HG03342 (cell line): Measurements from ENCODE around the gene ELP1.
"Not testable (repeated sequence)": the region's sequence is repeated elsewhere in the genome, so short reads cannot be mapped to it uniquely, and the experiment has no call there.

ENCODE experiments used
- ATAC-seq: cut with Tn5 transposase; IDR thresholded peaks from one replicate; pipeline ENCODE4 v1.9.1; 2021; ENCODE audit warnings: mild to moderate bottlenecking, moderate library complexity; ENCODE audit not compliant: unreplicated experiment

The ELP1 gene, protein sequence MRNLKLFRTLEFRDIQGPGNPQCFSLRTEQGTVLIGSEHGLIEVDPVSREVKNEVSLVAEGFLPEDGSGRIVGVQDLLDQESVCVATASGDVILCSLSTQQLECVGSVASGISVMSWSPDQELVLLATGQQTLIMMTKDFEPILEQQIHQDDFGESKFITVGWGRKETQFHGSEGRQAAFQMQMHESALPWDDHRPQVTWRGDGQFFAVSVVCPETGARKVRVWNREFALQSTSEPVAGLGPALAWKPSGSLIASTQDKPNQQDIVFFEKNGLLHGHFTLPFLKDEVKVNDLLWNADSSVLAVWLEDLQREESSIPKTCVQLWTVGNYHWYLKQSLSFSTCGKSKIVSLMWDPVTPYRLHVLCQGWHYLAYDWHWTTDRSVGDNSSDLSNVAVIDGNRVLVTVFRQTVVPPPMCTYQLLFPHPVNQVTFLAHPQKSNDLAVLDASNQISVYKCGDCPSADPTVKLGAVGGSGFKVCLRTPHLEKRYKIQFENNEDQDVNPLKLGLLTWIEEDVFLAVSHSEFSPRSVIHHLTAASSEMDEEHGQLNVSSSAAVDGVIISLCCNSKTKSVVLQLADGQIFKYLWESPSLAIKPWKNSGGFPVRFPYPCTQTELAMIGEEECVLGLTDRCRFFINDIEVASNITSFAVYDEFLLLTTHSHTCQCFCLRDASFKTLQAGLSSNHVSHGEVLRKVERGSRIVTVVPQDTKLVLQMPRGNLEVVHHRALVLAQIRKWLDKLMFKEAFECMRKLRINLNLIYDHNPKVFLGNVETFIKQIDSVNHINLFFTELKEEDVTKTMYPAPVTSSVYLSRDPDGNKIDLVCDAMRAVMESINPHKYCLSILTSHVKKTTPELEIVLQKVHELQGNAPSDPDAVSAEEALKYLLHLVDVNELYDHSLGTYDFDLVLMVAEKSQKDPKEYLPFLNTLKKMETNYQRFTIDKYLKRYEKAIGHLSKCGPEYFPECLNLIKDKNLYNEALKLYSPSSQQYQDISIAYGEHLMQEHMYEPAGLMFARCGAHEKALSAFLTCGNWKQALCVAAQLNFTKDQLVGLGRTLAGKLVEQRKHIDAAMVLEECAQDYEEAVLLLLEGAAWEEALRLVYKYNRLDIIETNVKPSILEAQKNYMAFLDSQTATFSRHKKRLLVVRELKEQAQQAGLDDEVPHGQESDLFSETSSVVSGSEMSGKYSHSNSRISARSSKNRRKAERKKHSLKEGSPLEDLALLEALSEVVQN (N-terminal part only)

DNA sequence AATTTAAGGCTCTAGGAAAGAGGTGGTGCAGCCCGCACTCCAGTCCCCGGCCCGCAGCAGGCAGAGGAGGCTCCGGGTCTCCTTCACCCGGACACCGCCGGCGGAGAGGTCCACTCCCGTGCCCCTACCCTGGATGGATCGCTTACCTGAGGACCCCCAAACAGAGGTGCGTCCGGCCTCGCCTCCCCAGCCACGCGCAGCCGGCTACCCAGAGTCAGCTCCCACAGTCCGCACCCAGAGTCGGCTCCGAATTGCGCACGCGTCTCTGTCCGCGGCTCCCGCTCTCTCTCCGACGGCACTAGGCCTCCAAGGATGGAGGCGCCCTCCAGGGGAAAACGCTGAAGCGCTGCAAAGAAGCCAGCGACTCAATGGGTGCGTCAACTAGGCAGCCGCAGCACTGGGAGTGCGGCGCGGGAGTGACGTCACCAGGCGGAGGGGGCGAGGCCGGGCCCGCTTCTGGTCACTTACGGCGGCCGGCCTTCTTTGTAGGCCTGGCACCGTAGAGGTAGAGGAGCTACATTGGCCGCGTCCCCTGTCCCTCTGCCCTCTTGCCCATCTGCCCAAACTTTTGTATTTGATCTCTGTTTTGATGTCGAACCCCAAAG, at the start of gene ELP1:
Gene ELP1 (minus strand): TSS at position 407 of the 605 bp plus-strand sequence. CDS start 2,978 bp downstream, outside the sequence.
- ATAC-seq = peak; percentile 84

DNA sequence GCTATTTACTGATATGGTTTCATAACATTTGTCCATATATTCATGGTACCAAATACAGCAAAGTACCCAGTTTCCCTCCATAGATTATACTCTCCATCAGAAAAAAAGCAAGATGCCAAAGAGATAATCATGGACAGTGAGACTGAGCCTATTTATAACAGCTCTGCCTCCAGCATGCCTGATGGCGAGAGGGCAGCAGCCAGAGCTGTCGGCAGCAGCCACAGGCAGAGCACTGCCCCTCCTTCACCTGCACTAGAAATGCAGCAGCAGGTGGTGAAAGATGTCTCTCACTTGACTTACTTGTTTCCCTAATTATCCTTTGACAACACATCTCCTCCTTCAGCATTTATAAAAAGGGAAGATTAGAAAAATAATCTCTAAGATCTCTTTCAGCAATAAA, 47.0 kb upstream of the ELP1 start:
- no peak for ATAC-seq

DNA sequence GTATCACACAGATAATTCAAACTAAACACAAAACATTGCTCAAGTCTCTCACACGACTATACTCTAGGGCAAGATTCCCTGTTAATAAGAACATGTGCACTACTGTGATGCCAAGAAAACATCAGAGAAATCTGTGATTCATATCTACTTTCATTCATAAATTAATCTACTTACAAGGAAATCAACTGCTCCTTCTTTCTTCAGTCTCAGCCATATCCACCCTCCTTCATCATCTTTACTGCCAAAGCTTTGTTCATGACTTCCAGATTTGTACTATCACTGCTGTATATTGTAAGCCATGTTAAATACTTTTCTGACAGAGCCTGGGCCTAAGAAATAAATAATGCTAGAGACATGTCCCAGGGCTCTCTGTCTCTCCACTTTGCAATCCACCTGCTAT, 44.3 kb upstream of the ELP1 start:
- ATAC-seq = no peak

DNA sequence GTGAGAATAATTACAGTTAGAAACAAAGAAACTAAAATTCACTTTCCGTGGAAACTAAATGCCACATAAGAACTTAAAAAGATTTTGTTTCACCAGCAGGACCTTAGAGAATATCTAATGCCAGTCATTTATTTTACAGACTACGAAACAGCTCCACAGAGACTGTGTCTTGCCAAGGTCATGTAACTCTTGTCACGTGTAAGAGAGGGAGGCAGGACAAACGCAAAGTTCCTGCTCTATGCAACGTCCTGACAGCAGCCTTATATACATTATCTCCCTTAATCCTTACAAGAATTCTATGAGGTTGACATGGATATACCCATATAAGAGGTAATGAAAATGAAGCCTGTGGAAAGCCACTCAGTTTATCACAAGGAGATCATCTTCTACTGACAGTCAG, 40.0 kb upstream of the ELP1 start:
- no peak for ATAC-seq

DNA sequence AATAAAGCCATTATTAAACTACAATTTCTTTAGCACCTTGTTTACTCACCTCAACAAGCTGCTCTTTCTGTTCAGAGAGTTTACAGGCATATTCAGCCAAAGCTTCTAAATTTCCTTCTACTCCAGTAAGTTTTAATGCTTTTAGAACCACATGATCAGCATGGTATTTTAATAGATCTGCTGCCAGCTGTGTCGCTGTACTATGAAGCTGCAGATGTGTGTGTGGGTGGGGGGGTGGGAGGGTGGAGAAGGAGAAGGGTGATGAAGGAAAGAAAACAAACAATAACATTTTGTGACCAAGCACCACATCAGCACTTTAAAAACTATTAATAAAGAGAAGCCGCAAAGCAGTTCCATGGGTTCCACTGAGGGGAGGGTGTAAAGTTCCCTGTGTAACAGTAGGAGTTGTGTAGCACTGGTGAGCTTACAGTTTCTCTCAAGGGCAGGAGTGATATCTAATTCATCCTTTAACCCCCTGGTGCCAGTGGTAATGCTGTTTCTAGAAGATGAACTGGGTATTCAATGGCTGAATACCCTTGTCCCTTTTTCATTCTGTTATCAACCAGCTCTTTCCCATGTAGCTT, 38.8 kb upstream of the ELP1 start:
- no peak for ATAC-seq

DNA sequence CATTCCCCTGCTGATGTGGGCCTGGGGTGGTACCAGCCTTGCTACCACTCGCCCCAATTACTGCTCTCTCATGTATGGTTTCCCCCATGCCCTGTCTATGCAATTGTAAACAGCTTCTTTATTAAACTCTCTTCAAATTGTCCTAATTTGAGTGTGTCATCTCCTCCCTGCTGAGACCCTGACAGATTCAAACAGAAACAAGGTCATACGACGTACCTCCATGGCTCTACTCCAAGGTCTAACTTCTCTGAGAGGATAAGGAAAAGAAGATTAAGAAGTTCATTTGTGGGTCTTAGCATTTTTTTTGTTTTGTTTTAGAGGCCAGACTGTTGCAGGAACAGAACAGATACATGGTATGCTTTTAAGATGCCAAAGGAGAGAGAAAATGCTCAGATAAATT, 38.3 kb upstream of the ELP1 start:
- no peak for ATAC-seq

DNA sequence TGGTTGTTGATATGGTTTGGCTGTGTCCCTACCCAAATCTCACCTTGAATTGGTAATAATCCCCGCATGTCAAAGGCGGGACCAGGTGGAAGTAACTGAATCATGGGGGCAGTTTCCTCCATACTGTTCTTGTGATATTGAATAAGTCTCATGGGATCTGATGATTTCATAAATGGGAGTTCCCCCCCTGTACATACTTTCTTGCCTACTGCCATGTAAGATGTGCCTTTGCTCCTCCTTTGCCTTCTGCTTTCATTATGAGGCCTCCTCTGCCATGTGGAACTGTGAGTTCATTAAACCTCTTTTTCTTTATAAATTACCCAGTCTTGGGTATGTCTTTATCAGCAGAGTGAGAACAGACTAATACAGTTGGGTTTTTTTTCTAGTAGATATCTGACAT, 37.5 kb upstream of the ELP1 start:
- not testable (repeated sequence) for ATAC-seq

DNA sequence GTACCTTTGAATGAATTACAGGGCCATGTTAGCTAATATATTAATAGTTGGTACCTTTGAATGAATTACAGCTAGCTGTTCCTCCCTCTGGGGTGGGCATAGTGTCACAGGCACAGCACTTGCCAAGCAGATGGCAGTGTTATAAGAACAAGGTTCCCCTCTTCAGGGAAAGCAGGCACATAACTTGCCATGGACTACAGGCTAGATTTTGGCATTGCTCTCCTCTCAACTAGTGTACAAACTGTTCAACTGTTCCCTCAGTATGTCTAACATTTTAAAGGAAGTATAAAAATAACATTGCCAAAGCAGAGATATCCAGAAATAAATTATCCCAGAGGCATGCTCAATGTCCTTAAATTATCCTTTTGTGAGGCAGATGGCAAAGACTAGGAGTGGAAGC, 34.0 kb upstream of the ELP1 start:
- ATAC-seq = no peak

DNA sequence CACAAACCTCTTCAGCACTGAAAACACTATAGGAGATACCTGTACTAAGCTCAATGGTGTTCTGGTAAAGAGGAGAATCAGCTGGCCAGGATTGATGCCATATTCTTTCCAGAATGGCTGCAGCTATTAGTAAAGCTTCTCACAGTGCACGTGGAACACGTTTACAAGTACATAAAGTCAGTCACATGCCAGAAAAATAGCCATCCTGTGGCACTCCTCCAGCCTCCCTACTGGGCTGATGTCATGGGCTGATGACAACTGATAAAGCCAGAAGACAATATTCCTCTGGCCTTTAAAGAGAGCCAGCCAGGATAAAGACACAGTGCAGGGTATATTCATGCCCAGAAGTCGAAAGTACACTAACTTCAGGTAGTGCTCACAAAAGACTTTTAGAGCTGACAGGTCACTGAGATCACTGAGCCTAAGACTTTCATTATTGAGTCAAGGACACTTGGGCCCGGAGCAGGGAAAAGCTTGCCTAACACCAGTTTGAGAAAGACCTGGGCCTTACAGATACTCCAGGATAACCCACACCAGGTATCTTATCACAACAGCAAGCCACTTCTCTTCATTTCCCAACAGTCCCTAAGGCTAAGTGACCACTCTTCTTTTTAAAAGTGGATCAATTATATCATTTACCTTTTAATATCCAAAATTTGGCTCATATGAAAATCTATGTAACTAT, 29.7 kb upstream of the ELP1 start:
- no peak for ATAC-seq

DNA sequence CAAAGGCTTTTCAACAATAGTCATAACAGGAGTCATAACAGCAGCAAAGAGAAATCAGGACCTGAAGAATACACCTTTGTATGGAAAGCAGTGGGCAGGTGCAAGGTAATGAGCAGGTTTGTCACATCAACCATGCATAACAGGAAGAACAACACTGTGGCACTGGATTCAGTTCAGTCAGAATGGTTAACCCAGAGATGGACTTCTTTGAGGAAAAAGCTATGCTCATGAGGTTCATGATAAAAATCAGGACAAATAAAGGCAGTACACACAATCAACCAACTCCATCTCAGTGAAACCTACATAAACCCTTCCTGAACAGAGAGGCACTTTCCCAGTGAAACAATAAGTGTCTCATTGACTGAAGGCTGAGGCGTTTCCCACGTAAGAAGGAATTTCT, 27.2 kb upstream of the ELP1 start:
- ATAC-seq = no peak

DNA sequence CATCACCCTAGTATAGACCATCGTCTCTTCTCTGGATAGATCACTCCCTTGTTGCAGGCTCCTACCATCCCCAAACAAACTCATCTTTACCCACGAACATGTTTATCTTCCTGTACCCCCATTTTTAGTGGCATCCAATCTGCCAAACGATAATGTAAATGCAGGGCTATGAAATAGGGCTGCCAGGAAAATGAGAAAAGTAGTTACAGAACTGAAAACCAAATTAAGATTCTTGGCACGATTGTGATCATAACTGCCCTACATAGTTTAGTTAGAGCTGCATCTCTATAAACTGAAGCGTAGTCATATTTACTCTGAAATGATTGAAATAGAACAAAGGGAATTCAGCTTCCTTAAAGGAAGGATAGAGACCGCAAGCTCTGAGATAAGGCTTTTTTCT, 26.4 kb upstream of the ELP1 start:
- ATAC-seq = no peak

DNA sequence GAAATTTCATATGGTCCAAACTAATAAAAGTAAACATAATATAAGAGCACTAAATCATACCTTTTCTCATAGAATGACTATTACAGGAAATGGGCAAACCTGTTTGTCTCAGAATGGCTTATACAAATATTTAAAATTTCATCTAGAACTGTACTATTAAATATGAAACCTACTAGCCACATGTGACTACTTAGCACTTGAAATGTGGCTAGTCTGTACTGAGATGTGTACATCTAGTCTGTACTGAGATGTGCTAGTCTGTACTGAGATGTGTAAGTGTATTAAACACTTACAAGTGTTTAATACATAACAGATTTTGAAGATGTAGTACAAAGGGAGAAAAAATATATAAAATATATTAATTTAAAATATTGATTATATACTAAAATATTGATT, 22.7 kb upstream of the ELP1 start:
- no peak for ATAC-seq

DNA sequence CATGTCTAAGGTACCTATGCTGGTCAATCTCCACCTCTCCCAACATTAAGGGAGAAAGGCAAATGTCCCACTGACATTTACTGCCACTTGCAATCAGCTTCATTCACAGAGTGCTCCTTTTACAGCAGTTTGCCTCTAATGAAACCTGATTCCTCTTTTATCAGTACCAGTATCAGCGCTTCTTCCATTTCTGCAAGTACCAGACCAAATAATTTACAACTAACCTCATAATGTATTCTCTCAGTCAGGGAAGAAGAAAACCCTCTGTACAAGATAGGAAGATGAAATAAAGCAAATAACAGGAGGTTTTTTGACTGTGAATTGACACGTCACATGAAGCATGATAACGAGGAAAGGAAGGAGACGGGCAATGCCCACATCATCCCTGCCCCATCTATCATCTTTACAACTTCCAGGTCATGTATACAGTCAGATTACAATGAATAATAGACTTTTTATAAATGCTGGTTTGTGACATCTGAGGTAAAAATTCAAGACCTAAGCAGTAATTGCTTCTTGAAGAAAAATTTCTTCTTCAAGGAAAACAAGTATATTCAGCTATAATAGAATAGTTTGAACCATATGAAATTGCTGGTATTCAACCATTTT, 22.2 kb upstream of the ELP1 start:
- ATAC-seq = no peak

DNA sequence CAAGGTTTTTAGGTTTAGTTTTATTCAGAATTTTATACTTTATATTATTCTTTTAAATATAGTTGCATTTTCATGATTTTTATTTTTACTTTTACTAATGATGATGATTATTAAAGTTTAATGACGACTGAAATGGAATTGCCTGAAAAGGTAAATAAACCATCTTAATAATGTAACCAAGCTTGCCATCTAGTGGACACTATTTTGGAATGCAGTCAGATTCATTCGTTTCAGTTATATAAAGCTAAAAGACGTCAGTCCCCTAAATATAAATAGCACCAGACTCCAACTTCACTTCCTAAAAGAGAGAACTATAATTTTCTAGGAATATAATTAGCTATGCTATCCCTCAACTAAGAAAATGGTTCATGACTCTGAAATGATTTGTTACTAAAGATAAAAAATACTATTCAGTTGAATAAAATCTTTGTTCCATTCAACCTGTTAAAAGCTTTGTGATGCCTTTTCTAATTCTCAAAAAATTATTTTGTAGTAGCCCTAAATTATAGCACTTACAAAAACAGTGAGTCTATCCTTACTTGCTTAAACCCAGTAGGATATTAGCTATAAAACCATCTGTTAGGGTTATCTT, 20.2 kb upstream of the ELP1 start:
- peak; percentile 73 for ATAC-seq

DNA sequence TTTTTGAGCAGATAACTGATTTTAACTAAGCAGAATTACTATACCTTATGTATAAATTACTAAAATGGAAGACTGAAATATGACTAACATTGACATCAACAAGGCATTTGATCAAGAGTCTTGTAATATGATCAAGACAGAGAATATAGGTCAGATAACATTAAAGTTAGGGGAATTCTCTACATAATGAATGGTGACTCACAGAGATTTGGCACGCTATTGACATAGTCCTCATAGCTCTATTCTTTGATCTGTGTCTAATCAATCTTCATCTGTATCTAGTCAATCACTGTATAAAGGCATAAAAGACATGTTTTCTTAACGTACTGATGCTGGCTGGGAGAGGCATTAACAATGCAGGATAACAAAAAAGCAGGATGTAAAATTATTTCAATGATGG, 17.7 kb upstream of the ELP1 start:
- ATAC-seq = no peak

DNA sequence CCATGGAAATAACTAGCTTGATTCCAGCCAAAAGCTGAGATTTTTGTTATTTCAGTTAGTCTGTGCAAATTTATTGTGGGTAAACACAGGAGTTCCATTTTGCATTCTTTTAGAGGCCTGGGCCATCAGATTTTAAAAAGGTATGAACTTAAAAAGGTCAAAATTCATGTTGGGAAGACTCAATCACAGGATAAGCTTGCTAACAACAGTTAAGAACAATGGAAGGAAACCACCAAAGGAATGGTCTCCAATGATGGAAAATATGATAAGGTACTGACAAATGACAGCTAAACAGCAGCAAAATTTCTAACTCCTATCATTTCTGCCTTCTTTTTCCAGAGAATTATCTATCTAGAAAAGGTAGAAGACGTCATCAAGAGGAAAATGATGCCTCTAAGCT, 16.2 kb upstream of the ELP1 start:
- ATAC-seq = no peak

DNA sequence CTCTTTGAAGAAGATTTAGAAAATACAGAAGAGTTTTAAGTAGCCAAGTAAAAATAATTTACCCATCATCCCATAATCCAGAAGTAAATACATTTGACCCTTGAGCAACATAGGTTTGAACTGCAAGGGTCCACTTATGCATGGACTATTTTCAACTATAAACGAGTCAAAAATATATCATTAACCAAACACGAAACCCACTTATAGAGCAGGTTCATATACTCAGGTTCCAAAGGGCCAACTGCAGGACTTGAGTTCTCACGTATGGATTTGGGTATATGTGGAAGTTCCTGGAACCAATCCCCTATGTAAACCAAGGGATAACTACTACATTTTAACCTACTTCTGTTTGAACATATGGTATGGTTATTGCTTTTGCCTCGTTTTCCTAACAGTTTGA, 6.1 kb upstream of the ELP1 start:
- ATAC-seq = no peak

DNA sequence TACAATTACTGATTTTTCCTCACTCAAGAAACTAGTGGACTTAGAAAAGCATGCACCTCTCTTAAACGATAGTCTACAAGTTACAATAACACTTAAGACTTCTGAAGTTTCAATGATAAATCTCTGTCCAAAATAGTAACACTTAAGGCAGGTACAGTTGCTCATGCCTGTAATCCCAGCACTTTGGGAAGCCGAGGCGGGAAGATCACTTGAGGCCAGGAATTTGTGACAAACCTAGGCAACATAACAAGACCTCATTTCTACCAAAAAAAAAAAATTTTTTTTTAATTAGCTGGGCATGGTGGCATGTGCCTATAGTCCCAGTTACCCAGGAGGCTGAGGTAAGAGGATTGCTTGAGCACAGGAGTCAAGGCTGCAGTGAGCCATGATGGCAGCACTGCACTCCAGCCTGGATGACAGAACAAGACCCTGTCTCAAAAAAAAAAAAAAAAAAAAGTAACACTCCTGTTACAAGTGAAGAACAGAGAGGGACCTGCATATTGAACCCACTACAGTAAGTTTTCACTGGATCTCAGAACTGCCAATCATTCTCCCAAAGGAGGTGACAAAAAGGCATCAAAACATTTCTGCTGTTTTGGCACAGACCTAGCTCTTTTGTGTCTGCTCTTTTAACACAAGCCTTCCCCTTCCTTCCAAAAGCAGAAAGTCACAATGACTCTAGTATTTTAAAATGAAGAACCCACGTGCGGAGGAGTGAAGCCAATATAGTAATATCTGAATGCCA, 3.8 kb upstream of the ELP1 start:
- no peak for ATAC-seq
